PC-9 (cell line): ENCODE measurements around the gene DENND11.

Experiments used
- EZH2 ChIP-seq: fragments of 200-600 bp; sonication (generic); IDR thresholded peaks from 2 replicates; pipeline ENCODE4 v1.8.0; 2017; ENCODE audit warnings: antibody characterized with exemption, low read depth
- TF ChIP-seq, protein P1 (sequence below): fragments of 200-600 bp; sonication (generic); conservative IDR thresholded peaks from 2 replicates; pipeline ENCODE4 v1.6.1; 2017; ENCODE audit warnings: mixed run types, antibody characterized with exemption, mild to moderate bottlenecking, moderate library complexity

GRCh38 chr7:141709749-141710148 is 7.8 kb upstream of the DENND11 start:
- TF ChIP-seq, protein P1, sequence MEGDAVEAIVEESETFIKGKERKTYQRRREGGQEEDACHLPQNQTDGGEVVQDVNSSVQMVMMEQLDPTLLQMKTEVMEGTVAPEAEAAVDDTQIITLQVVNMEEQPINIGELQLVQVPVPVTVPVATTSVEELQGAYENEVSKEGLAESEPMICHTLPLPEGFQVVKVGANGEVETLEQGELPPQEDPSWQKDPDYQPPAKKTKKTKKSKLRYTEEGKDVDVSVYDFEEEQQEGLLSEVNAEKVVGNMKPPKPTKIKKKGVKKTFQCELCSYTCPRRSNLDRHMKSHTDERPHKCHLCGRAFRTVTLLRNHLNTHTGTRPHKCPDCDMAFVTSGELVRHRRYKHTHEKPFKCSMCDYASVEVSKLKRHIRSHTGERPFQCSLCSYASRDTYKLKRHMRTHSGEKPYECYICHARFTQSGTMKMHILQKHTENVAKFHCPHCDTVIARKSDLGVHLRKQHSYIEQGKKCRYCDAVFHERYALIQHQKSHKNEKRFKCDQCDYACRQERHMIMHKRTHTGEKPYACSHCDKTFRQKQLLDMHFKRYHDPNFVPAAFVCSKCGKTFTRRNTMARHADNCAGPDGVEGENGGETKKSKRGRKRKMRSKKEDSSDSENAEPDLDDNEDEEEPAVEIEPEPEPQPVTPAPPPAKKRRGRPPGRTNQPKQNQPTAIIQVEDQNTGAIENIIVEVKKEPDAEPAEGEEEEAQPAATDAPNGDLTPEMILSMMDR: no peak
- no peak for TF ChIP-seq EZH2
